Skeletal muscle cell (primary cell): ENCODE data around the gene ACOT6.
"Not testable (repeated sequence)": the region's sequence is repeated elsewhere in the genome, so short reads cannot be mapped to it uniquely, and the experiment has no call there.

ENCODE experiments used
- DNase-seq: peaks from one replicate; pipeline ENCODE4 v3.0.0-alpha.2; 2010; ENCODE audit warnings: low read depth
- H3K4me3 ChIP-seq: 2 replicates; pipeline ENCODE4 v1.5.1; 2011; ENCODE audit warnings: low read depth, mild to moderate bottlenecking, control low read depth, low read length, moderate library complexity

Gene ACOT6, protein sequence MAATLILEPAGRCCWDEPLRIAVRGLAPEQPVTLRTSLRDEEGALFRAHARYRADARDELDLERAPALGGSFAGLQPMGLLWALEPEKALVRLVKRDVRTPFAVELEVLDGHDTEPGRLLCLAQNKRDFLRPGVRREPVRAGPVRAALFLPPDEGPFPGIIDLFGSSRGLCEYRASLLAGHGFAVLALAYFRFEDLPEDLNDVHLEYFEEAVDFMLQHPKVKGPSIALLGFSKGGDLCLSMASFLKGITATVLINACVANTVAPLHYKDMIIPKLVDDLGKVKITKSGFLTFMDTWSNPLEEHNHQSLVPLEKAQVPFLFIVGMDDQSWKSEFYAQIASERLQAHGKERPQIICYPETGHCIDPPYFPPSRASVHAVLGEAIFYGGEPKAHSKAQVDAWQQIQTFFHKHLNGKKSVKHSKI

DNA sequence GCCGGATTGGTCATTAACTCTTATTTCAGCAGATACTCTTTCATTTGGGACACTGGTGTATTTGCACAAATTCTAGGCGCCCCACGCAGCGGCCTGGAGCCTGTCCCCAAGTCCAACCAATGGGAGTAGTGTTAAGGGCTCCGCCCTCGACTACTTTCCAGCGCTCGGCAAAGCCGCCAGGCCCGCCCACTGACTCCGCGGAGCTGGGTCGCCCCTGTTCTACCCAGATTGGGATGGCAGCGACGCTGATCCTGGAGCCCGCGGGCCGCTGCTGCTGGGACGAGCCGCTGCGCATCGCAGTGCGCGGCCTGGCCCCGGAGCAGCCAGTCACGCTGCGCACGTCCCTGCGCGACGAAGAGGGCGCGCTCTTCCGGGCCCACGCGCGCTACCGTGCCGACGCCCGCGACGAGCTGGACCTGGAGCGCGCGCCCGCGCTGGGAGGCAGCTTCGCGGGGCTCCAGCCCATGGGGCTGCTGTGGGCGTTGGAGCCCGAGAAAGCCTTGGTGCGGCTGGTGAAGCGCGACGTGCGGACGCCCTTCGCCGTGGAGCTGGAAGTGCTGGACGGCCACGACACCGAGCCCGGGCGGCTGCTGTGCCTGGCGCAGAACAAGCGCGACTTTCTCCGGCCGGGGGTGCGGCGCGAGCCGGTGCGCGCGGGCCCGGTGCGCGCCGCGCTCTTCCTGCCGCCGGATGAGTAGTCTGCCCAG is at the start of gene ACOT6:
Gene ACOT6 (plus strand): TSS at position 179 of the 707 bp plus-strand sequence. CDS start 55 bp downstream, at position 234.
- DNase-seq: peak; percentile 21
- peak within 1 kb of the TSS; percentile 66 for H3K4me3 ChIP-seq

GRCh38 chr14:73562696-73563095 is 49.6 kb upstream of the ACOT6 start:
- DNase-seq, H3K4me3 ChIP-seq: not testable (repeated sequence)

DNA sequence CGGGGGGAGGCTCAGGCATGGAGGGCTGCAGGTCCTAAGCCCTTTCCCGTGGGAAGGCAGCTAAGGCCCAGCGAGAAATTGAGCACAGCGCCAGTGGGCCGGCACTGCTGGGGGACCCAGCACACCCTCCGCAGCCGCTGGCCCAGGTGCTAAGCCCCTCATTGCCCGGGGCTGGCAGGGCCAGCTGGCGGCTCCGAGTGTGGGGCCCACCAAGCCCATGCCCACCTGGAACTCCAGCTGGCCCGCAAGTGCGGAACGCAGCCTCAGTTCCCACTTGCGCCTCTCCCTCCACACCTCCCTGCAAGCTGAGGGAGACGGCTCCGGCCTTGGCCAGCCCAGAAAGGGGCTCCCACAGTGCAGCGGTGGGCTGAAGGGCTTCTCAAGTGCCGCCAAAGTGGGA is 45.9 kb upstream of the ACOT6 start:
- not testable (repeated sequence) for H3K4me3 ChIP-seq

GRCh38 chr14:73566935-73567334 is 45.4 kb upstream of the ACOT6 start:
- not testable (repeated sequence) for DNase-seq, H3K4me3 ChIP-seq

More for the DNA sequence above, 45.9 kb upstream of the ACOT6 start:
- DNase-seq: not testable (repeated sequence)

- no peak for DNase-seq
- no peak overlapping the region for H3K4me3 ChIP-seq
Measured at GRCh38 chr14:73567358-73567757, 45.0 kb upstream of the ACOT6 start.

DNA sequence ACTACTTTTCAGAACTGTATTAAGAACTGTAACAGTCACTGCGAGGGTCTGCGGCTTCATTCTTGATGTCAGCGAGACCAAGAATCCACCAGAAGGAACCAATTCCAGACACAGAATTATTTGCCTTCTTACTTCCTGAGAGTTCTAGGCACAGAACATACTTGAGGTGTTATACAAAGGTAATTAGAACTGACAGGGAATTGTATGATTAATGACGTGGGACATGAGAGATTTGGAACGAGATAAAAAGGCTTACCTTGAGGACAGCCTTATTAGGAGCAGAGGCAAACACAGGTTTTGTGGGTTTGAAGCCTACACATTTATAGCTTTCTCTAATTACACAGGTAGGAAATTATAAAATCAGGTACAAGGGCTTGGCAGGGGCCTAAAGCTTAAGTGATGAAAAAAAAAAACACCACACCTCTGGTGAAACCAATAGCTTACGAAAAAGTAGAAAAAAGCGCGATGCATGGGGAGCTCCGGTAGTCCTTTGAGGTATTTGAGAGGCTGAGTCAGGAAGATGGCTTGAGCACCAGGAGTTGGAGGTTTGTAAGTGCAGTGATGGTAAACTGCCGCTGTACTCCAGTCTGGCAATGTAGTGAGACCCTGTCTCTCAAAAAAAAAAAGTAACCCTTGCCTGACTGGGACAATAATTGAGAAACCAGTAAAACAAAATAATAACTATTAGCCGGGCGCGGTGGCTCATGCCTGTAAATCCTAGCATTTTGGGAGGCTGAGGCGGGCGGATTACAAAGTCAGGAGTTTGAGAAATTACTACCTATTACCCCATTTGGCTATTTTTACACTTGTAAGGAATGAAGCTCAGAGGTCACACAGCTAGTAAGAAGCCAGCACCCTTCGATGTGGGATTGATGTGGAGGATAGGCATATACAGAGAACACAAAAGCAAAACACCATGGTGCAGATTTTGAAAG is 44.1 kb upstream of the ACOT6 start:
- H3K4me3 ChIP-seq: peak overlapping the region; percentile 55
- no peak for DNase-seq

DNA sequence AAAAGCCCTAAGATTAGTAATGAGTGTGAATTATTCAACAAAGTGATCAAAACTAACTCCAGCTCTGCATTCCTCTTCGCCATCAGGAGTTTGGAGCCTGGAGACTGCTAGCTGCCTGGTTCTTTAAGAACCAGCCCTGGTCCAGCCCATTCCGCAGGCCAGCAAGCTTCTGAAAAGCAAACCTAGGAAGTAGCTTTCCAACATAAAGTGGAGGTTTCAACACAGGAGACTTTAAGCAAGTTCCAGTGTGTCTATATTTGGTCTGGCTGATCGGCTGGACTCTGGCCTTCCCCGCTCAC is 43.5 kb upstream of the ACOT6 start:
- peak overlapping the region; percentile 55 for H3K4me3 ChIP-seq
- not testable (repeated sequence) for DNase-seq

DNA sequence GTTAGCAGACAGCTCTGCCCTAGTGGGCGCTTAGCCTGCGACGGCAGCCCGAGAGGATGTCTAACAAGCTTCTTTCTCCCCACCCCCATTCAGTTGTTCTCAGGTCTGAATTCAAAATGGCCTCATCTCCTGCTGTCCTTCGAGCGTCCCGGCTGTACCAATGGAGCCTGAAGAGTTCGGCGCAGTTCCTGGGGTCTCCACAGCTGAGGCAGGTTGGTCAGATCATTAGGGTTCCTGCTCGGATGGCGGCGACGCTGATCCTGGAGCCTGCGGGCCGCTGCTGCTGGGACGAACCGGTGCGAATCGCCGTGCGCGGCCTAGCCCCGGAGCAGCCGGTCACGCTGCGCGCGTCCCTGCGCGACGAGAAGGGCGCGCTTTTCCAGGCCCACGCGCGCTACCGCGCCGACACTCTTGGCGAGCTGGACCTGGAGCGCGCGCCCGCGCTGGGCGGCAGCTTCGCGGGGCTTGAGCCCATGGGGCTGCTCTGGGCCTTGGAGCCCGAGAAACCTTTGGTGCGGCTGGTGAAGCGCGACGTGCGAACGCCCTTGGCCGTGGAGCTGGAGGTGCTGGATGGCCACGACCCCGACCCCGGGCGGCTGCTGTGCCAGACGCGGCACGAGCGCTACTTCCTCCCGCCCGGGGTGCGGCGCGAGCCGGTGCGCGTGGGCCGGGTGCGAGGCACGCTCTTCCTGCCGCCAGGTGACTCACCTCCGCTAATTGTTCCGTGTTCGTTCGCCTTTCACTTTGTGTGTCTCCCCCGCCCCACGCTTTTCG is 42.9 kb upstream of the ACOT6 start, which contains the start of gene ACOT2:
Gene ACOT2 (plus strand): TSS at position 29 of the 774 bp plus-strand sequence. CDS start 28 bp downstream, at position 57.
- H3K4me3 ChIP-seq: peak within 1 kb of the TSS; percentile 55
- DNase-seq: peak; percentile 78

DNA sequence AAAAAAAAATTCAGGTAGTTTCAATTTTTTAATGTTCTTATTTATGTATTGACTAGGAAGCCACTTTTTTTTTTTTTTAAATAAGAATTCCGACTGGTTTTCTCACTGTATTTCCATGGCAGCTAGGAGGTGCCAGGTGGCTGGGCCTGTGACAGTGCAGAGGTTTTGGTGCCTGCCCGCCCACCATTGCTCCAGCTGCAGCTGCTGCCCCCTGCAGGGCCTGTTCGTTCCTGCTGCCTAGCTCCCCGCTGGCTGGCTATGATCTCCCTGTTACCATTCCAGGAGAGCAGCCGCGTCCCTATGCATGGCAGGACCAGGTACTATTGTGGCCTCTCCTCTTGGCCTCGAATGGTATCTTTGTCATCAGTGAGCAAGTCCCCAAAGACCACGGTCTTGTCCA is 41.4 kb upstream of the ACOT6 start:
- H3K4me3 ChIP-seq, DNase-seq: not testable (repeated sequence)

GRCh38 chr14:73573034-73573433 is 39.3 kb upstream of the ACOT6 start:
- DNase-seq, H3K4me3 ChIP-seq: not testable (repeated sequence)

- not testable (repeated sequence) for H3K4me3 ChIP-seq
Measured at GRCh38 chr14:73573740-73574139, 38.6 kb upstream of the ACOT6 start.

GRCh38 chr14:73574251-73574650 is 38.1 kb upstream of the ACOT6 start:
- not testable (repeated sequence) for DNase-seq, H3K4me3 ChIP-seq

More at GRCh38 chr14:73573740-73574139, 38.6 kb upstream of the ACOT6 start:
- DNase-seq: not testable (repeated sequence)

DNA sequence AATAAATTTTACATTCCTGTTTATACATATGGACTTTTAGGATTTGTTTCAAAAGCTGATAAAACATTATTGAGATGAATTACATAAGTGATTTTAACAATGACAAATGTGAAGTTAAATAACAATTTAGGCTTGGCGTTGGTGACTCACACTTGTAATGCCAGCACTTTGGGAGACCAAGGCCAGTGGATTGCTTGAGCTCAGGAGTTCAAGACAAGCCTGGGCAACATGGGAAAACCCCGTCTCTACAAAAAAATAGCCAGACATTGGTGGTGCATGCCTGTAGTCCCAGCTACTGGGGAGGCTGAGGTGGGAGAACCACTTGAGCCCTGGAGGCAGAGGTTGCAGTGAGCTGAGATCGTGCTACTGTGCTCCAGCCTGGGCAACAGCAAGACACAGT is 35.9 kb upstream of the ACOT6 start:
- no peak for DNase-seq
- H3K4me3 ChIP-seq: no peak overlapping the region

DNA sequence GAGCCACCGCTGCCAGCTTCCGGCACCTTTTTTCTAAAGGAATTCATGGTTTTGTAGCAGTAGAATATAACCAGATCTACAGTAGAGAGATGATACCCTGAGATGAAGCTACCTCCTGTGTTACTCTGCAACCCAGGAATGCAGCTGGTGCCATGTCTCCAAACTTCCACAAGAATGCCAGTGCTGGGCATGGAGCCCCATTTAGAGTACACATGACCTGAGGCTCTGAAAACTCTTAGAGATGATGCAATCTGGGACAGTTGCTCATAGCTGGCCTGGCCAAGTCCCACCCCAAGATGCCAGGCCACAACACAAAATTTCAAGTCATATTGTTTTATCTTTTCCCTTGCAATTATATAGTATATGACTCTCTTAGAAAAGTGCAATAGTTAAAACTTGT is 35.1 kb upstream of the ACOT6 start:
- DNase-seq: not testable (repeated sequence)

DNA sequence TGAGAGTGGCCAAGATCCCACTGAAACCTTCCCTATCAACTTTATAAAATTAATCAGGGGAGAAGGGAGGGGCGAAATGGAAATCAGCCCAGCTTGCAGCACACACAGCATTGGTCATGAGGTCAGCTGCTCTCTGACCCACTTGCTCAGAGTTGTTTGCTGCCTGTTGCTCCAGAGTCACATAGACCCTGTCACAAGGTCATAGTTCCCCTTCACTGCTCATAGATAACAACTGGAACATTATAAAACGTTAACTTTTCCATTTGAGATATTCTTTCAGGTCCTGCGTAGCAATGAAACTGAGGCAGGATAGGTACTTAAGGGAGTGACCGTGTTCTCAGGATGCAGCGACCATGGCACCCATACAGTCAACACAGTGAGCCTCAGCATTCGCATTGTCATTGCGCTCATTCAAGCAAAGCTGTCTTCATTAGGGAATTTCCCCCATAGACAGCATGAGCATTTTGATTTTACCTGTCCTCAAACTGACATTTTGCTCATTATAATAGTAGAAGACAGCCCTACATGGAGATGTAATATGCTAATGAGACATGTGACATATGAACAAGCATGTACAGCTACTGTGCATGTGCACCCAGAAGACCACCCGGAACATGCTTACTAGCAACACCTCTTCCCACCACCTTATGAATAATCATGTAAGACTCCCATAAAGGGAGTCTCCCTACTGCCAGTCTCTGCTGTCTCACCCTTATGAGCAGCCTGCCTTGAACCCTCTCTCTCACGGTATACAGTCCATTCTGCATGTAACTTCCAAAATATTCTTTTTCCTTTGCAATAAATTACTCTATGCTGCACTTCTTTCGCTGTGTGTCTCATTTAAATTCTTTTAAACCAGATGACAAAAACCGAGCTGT is 30.0 kb upstream of the ACOT6 start:
- not testable (repeated sequence) for DNase-seq, H3K4me3 ChIP-seq

More for the DNA sequence above, 35.1 kb upstream of the ACOT6 start:
- H3K4me3 ChIP-seq: not testable (repeated sequence)

DNA sequence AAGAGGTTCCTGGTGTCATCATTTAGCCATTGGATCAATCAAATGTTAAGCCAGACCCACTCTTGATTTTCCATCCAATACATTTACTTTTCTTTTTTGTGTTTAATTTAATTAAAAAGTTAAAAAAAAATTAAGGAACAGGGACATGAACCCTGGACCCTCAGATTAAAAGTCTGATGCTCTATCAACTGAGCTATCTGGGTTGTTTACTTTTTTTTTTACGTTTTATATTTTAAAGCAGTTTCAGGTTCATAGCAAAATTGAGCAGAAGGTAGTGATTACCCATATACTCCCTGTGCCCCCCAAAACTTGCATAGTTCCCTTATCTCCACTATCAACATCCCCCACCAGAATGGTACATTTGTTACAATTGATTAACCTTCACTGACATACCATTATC is 23.6 kb upstream of the ACOT6 start:
- DNase-seq: no peak
- H3K4me3 ChIP-seq: no peak overlapping the region

DNA sequence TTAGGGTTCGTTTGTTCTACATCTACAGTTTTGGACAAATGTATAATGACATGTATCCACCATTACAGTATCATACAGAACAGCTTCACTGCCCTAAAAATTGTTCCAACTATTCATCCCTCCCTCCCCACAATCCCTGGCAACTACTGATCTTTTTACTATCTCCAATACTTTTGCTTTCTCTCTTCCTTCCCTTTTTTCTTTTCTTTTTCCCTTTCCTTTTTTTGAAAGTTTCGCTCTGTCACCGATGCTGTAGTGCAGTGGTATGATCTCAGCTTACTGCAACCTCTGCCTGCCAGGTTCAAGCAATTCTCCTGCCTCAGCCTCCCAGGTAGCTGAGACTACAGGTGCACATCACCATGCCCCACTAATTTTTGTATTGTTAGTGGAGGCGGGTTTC is 23.2 kb upstream of the ACOT6 start:
- H3K4me3 ChIP-seq: no peak overlapping the region

GRCh38 chr14:73590673-73591004 is 21.7 kb upstream of the ACOT6 start:
- not testable (repeated sequence) for DNase-seq, H3K4me3 ChIP-seq

More for the DNA sequence above, 23.2 kb upstream of the ACOT6 start:
- no peak for DNase-seq
